COLO829 (cell line): ENCODE results near the gene ZNF19.

Experiments
- DNase-seq: peaks from one replicate; pipeline ENCODE4 v3.0.0; 2012; ENCODE audit warnings: low spot score

The ZNF19 gene

GRCh38 chr16:71441348-71442050, 47.6 kb downstream of the ZNF19 start:
- DNase-seq: no peak

DNA sequence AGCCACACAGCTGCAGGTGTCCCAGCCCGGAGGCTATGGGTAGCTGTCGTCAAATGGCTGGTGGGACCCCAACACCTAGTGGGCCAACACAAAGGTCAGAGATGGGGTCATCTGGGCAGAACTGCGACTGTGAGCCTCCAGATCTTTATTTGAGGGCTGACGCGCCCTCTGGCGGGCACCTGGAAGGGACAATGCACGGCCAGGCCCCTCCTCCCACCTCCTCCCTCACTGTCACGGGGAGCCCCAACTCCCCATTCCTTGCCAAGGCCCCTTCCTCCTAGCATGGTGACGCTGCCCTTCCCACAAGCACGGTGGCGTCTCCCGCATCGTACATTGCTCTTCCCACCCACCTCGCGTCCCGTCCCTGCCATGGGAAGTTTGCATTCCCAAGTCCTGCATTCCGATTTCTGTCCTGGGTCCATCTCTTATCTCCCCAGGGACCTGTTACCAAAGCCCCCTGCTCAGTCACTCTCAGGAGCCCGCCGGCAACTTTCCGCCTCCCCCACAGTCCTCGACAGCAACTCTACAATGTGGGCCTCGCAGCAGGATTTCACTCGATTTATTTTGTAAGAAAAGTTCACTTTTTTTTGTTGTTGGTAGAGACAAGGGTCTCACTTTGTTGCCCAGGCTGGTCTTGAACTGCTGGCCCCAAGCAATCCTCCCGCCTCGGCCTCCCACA, 48.3 kb downstream of the ZNF19 start:
- DNase-seq: no peak

GRCh38 chr16:71439523-71439922, 49.6 kb downstream of the ZNF19 start:
- no peak for DNase-seq

- no peak for DNase-seq
Observed at GRCh38 chr16:71436473-71436872, 52.7 kb downstream of the ZNF19 start.

DNA sequence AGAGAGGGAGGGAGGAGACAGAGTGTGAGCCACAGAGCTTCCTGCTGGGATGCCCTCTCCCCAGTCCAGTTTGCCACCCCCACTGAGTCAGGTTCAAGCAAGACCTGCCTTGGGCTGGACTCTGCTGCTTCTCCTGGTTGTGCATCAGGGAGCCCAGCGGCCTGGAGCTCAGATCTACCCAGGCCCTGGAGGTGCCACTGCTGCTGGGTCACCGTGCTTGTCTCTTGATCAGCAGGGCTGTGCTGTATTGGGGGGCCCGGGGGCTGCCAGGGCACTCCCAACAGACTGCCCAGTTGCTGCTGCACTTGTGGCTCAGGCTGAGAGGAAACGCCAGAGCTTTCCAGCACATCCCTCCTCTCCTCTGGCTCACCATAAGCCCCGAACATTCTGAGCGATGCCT, 56.2 kb downstream of the ZNF19 start:
- DNase-seq: no peak

DNA sequence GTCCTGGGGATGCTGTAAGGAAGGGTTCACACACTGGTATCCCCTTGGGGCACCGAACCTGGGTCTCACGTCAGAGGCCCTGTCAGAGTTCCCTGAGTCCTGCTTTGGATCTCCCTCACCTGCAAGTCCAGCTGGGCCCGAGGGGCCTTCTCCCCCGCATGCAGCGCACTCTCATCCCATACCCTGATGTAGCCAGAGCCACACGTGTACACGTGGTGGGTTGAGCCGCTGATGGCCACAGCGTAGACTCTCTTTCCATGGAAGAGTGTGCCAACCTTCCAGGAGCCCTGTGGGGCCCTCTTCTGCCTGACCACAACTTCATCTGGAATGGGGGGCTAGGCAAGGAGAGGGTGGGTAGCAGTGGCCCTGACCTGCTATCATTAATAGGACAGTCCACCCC, 57.1 kb downstream of the ZNF19 start:
- DNase-seq: no peak

DNA sequence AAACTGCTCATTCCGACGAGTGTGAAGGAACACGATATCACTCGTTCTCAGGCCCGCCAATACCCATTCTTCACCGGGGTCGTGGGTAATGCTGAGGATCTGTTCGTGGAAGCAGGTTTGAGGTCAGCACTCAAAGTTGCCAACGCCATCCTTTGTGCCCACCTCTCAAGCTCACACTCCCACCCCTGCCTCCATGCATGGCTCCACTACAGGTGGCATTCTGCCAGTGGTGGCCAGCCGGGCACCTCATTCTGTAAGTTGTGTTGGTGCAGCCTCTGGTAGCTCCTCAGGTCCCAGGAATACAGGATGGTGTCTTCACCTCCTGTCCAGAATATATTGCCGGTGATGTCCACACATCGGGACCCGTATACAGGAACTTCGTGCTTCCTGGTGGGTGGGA, 57.9 kb downstream of the ZNF19 start:
- no peak for DNase-seq

GRCh38 chr16:71430744-71431143, 58.4 kb downstream of the ZNF19 start:
- DNase-seq: no peak

DNA sequence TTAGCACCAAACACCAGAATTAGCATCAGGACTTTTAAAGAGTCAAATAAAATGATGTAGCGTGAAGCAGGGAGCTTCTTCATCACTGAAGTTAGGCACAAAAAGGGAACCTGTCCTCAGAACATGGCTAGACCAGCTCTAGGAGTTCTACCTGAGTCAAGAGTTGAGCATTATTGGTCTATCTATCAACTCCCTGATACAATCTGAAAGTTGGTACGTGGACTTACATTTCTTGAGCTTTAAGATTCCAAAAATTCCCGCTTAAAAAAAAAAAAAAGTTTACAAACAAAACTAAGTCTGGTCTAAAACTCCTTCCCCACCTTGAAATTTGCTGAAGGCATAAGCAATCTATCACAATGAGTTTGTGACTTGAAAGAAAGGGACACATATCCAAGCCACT, 59.5 kb downstream of the ZNF19 start:
- DNase-seq: no peak

DNA sequence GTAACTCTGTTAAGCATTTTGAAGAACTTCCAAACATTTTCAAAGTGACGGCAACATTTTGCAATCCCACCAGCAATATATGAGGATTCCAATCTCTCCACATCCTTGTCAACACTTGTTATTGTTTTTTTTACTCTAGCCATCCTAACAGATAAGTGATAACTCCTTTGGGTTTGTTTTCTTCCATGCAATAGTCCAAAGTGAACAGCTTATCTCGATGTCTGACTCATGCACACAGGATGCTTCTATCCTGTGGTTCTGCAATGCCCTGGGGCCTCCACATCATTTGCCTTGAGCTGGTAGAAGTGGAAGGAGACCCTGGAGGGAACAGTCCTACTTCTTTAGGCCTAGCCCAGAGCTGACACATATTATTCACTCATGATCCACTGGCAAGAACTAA, 60.2 kb downstream of the ZNF19 start:
- no peak for DNase-seq

- DNase-seq: no peak
Observed at GRCh38 chr16:71428385-71428784, 60.7 kb downstream of the ZNF19 start.

GRCh38 chr16:71426880-71427615, 62.1 kb downstream of the ZNF19 start:
- no peak for DNase-seq

GRCh38 chr16:71426069-71426879, 62.9 kb downstream of the ZNF19 start:
- peak; percentile 15 for DNase-seq

DNA sequence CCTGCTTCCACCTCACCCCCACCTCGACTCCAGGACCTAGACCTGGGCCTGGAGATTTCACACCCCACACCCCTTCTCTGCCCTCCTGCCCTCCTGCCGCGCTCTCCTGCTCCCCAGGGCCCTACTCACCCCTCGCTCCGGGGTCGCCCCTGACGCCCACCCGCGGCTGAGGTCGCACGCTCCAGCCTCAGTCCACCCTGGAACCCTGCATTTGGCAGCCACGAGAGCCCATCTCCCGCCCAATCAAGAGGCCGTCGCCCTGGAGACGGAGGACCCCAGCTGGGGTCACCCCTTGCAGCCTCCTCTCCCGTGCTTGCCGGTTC, 63.4 kb downstream of the ZNF19 start:
- DNase-seq: no peak

DNA sequence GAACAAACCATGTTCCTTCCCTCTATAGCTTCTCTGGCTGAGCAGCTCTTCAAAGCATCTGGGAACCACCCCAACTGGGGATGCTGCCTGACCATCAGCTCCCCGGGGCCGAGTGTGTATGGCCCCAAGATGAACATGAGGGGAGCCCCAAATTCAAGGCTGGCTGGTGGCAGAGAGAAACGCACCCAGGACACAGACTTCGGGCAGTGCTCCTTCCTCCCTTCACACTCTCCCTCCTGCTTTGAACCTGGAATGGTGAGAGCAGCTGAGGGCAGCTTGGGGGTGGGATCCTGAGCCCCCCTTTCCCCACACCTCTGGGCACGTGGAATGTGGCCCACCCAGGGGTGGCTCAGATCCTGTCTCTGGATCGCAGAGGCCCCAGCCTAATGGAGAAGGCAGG, 64.5 kb downstream of the ZNF19 start:
- DNase-seq: no peak

GRCh38 chr16:71423865-71424264, 65.3 kb downstream of the ZNF19 start:
- no peak for DNase-seq
